Measurements from ENCODE around the gene UNC5C. TPM values are rescaled to one million over a fixed set of nuclear protein-coding genes. Genes with fewer than 3 reads are reported as not detected.

The UNC5C gene
- total and polyA plus RNA-seq, 2 of the 4 experiments (the other 2 are of a cell fraction) = under 0.01 TPM

DNA sequence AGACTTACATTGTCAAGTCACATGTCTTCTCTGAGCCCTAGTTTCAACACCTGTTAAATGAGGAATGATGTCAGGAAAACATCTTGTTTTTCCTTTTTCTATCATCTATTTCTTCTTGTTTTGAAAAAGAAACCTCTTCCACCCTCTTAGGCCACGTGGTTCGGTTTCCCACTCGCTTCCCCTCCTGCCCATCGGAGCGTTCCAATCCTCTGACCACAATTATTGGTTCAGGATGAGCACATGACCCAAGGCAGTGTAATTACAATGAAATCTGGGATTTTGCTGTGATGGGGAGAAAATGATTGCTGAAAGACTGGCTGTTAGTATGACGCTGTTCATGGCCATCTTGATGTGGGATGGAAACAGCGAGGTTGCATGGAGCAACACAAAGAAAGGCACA lies 186.7 kb downstream of the UNC5C start:
- intact Hi-C loops (cut with micrococcal nuclease) (no loop called here), dilution Hi-C loops (cut with HindIII; ENCODE audit: low sequenced_read_pairs, unreplicated experiment) (no loop called here), in situ Hi-C loops (cut with MboI; ENCODE audit: low sequenced_read_pairs) (no loop called here)
- no peaks in the 10 kb centered on the region for H3K36me3 ChIP-seq (ENCODE audit: control insufficient read depth, insufficient read depth, low read length)
- no peak overlapping the region for H2AK9ac ChIP-seq (replicated peaks; ENCODE audit: low read depth, low read length, poor library complexity)
- no peak overlapping the region for H4K8ac ChIP-seq (ENCODE audit: low read depth in 2 of 2, low read length in 2 of 2)
- no peak overlapping the region for H3K56ac ChIP-seq (ENCODE audit: extremely low read depth, insufficient read depth, low read length)
- ATAC-seq (ENCODE audit: low read depth) (no peak), DNase-seq (no peak)
- H2BK15ac ChIP-seq (ENCODE audit: low read depth, low read length) = no peak overlapping the region
- no peaks in the 10 kb centered on the region for H3K4me1 ChIP-seq (ENCODE audit: control insufficient read depth, insufficient read depth, low read length)
- H3K27ac ChIP-seq (ENCODE audit: insufficient read depth, low read length) = no peak overlapping the region
- H3K23ac ChIP-seq (ENCODE audit: low read depth, low read length) = no peak overlapping the region
- no peak overlapping the region for H2BK5ac ChIP-seq (ENCODE audit: low read depth, low read length, poor library complexity, severe bottlenecking)
- H3K9me1 ChIP-seq (ENCODE audit: insufficient read depth, low read length) = no peaks in the 10 kb centered on the region
- BruUV-seq (replicated peaks) = no TSS peak
- H3K79me1 ChIP-seq (ENCODE audit: low read depth in 1 of 2, low read length in 2 of 2) = no peaks in the 10 kb centered on the region
- POLR2A ChIA-PET (ENCODE audit: unreplicated experiment) = no interaction called here
- no peak overlapping the region for H3K14ac ChIP-seq (replicated peaks; ENCODE audit: low read depth, low read length)
- TF ChIP-seq RCOR1 (IDR thresholded peaks at IDR 0.05; ENCODE audit: insufficient replicate concordance, low read length) = no peak
- no peak for TF ChIP-seq BHLHE40 (IDR thresholded peaks at IDR 0.05; ENCODE audit: low read depth, low read length)
- no peak for TF ChIP-seq CEBPB (IDR thresholded peaks at IDR 0.05; ENCODE audit: low read depth, low read length)
- TF ChIP-seq NFE2L2 (IDR thresholded peaks at IDR 0.05; ENCODE audit: low read depth, low read length) = no peak
- no peak for TF ChIP-seq FOS (IDR thresholded peaks at IDR 0.05; ENCODE audit: low read depth, low read length)
- no peak for TF ChIP-seq SMC3 (IDR thresholded peaks at IDR 0.05; ENCODE audit: low read depth, low read length)
- TF ChIP-seq POLR2A (IDR thresholded peaks at IDR 0.05; ENCODE audit: low read depth, low read length) = no peak
- no peak for TF ChIP-seq MAZ (IDR thresholded peaks at IDR 0.05; ENCODE audit: borderline replicate concordance, low read depth, low read length)
- CTCF ChIA-PET = no interaction called here
- no peaks in the 10 kb centered on the region for H4K20me1 ChIP-seq (ENCODE audit: insufficient read depth, low read length)
- H3K27me3 ChIP-seq (ENCODE audit: control insufficient read depth, insufficient read depth, low read length) = no peaks in the 10 kb centered on the region
- H3K4me3 ChIP-seq (ENCODE audit: insufficient read depth, low read depth, low read length) = no peak overlapping the region
- no peak overlapping the region for H3K4ac ChIP-seq (ENCODE audit: low read depth, low read length)
- H4K91ac ChIP-seq (ENCODE audit: insufficient read depth, low read depth, low read length) = no peak overlapping the region
- H2BK20ac ChIP-seq (ENCODE audit: low read depth, low read length) = no peak overlapping the region
- H3K18ac ChIP-seq (ENCODE audit: low read depth, low read length) = no peak overlapping the region
- no peak overlapping the region for H2BK120ac ChIP-seq (ENCODE audit: low read depth, low read length)
- H4K5ac ChIP-seq (ENCODE audit: low read depth, low read length) = no peak overlapping the region
- 97% methylated on average over 2 of the region's 7 CpGs; no CpG with 5 or more reads in 1 of the 2 experiments for WGBS, 2 experiments (ENCODE audit: extremely low coverage in 2 of 2, insufficient read length in 1 of 2)
- no peak overlapping the region for H2AK5ac ChIP-seq (ENCODE audit: low read depth, low read length)
- no peak overlapping the region for H3K4me2 ChIP-seq (ENCODE audit: low read depth, low read length)
- no peaks in the 10 kb centered on the region for H3K9me3 ChIP-seq (ENCODE audit: control insufficient read depth, insufficient read depth, low read length)
- no peak overlapping the region for H3K9ac ChIP-seq (ENCODE audit: low read depth, low read length)
- no peak overlapping the region for H2AFZ ChIP-seq (replicated peaks; ENCODE audit: low read length, poor library complexity)
